Colonic mucosa (tissue), 4 donors: ENCODE measurements around the gene CCNJL. TPM values are rescaled to one million over a fixed set of nuclear protein-coding genes. Genes with fewer than 3 reads are reported as not detected.

Experiments used
- DNase-seq: peaks from one replicate; pipeline ENCODE4 v3.0.0-alpha.2; 2020
- H3K27ac ChIP-seq: fragments of 200-600 bp; one replicate; pipeline ENCODE4 v1.8.0; 2021
- H3K27me3 ChIP-seq: fragments of 200-600 bp; one replicate; pipeline ENCODE4 v1.8.0; 2021
- H3K36me3 ChIP-seq: fragments of 200-600 bp; one replicate; pipeline ENCODE4 v1.8.0; 2021
- H3K4me1 ChIP-seq: fragments of 200-600 bp; one replicate; pipeline ENCODE4 v1.8.0; 2021; ENCODE audit warnings: mild to moderate bottlenecking
- H3K4me3 ChIP-seq: fragments of 200-600 bp; one replicate; pipeline ENCODE4 v1.8.0; 2021
- H3K9ac ChIP-seq, 2 donors: one replicate each; pipeline ENCODE4 v1.7.0; 2013; ENCODE audit warnings: control low read depth in 2 of 2, low read depth in 2 of 2, low read length in 2 of 2
- H3K9me3 ChIP-seq: fragments of 200-600 bp; one replicate; pipeline ENCODE4 v1.8.0; 2021
- CTCF ChIP-seq: fragments of 200-600 bp; IDR thresholded peaks from one replicate; pipeline ENCODE4 v1.8.0; 2022; ENCODE audit warnings: antibody characterized with exemption, mild to moderate bottlenecking
- intact Hi-C: fragments of 100-400 bp; cut with DNase I; formaldehyde crosslinking; loops from one replicate; pipeline ENCODE4 v1.14.1; 2022
- total RNA-seq, 2 donors: library from RNA; stranded (reverse); fragmentation: NEBNext Ultra II Directional in 1 of 2; extraction: Animal tissue kit (Norgen Biotek cat#: 25700) in 1 of 2; gene quantifications; one replicate each; pipeline ENCODE4 v1.2.1, GENCODE V29; 2021
- donor health status: healthy.
- donor health status: DM: no; HTN: no; CAD: no.
- donor health status: DM: no; HTN: no; CAD: no.

The CCNJL gene
- total RNA-seq, 2 donors from 2014 or later: 14.6 to 21.6 TPM

GRCh38 chr5:160290751-160291150, 21.6 kb downstream of the CCNJL start:
- H3K4me1 ChIP-seq: no peaks in the 10 kb centered on the region
- H3K9ac ChIP-seq: no peak overlapping the region
- H3K9me3 ChIP-seq: no peaks in the 10 kb centered on the region
- no peak overlapping the region for H3K27ac ChIP-seq
- no peak overlapping the region for H3K4me3 ChIP-seq
- intact Hi-C loops: no loop called here
- H3K36me3 ChIP-seq: no peaks in the 10 kb centered on the region
- no peak for DNase-seq
- no peak for TF ChIP-seq CTCF
- H3K27me3 ChIP-seq: no peaks in the 10 kb centered on the region

GRCh38 chr5:160289721-160290120, 22.6 kb downstream of the CCNJL start:
- H3K4me3 ChIP-seq: no peak overlapping the region
- intact Hi-C loops: no loop called here
- DNase-seq: no peak
- H3K27ac ChIP-seq: no peak overlapping the region
- no peaks in the 10 kb centered on the region for H3K9me3 ChIP-seq
- TF ChIP-seq CTCF: no peak
- H3K4me1 ChIP-seq: no peaks in the 10 kb centered on the region
- no peaks in the 10 kb centered on the region for H3K36me3 ChIP-seq
- H3K27me3 ChIP-seq: no peaks in the 10 kb centered on the region
- H3K9ac ChIP-seq: peak overlapping the region in 1 of 2 donors; percentile 2

GRCh38 chr5:160289356-160289651, 23.1 kb downstream of the CCNJL start:
- intact Hi-C loops: no loop called here
- no peak overlapping the region for H3K9ac ChIP-seq
- H3K4me1 ChIP-seq: no peaks in the 10 kb centered on the region
- H3K27me3 ChIP-seq: no peaks in the 10 kb centered on the region
- no peak for TF ChIP-seq CTCF
- H3K9me3 ChIP-seq: no peaks in the 10 kb centered on the region
- H3K27ac ChIP-seq: no peak overlapping the region
- no peak overlapping the region for H3K4me3 ChIP-seq
- no peak for DNase-seq
- no peaks in the 10 kb centered on the region for H3K36me3 ChIP-seq

GRCh38 chr5:160287378-160288051, 24.8 kb downstream of the CCNJL start:
- intact Hi-C loops: no loop called here
- H3K4me3 ChIP-seq: no peak overlapping the region

GRCh38 chr5:160286947-160287346, 25.4 kb downstream of the CCNJL start:
- intact Hi-C loops: no loop called here
- Histone ChIP-seq H3K9me3 (no peaks in the 10 kb centered on the region), H3K27ac (no peak overlapping the region), H3K9ac (peak overlapping the region in 1 of 2 donors; percentile 51), H3K36me3 (no peaks in the 10 kb centered on the region), H3K4me1 (no peaks in the 10 kb centered on the region), H3K4me3 (no peak overlapping the region), H3K27me3 (no peaks in the 10 kb centered on the region)
- DNase-seq: no peak
- no peak for TF ChIP-seq CTCF

More at GRCh38 chr5:160287378-160288051, 24.8 kb downstream of the CCNJL start:
- Histone ChIP-seq H3K9ac (peak overlapping the region in 1 of 2 donors; percentile 51), H3K27me3 (no peaks in the 10 kb centered on the region), H3K36me3 (no peaks in the 10 kb centered on the region), H3K4me1 (no peaks in the 10 kb centered on the region), H3K9me3 (no peaks in the 10 kb centered on the region), H3K27ac (peak overlapping the region; percentile 8)
- DNase-seq: peak; percentile 50
- TF ChIP-seq CTCF: no peak
